ENCODE data around the gene FNDC8. TPM values are rescaled to one million over a fixed set of nuclear protein-coding genes. Genes with fewer than 3 reads are reported as not detected.

Gene FNDC8
- total RNA-seq, 4 donors from 2014 or later = not detected

- peaks cover 27 to 30% of the 10 kb centered on the region in 2 donors for H3K4me1 ChIP-seq
- H3K27ac ChIP-seq = peak overlapping the region; percentile 93 to 97 (median 94)
- H3K27me3 ChIP-seq = no peaks in the 10 kb centered on the region
- H3K9me3 ChIP-seq = no peaks in the 10 kb centered on the region
- DNase-seq = no peak
- TF ChIP-seq POLR2A (IDR thresholded peaks at IDR 0.05) (no peak), CTCF (IDR thresholded peaks at IDR 0.05) (no peak)
- 87 to 90% methylated on average over 8 of the region's 8 CpGs for WGBS, 2 donors
- intact Hi-C loops (cut with DNase I) = no loop called here
- H3K4me3 ChIP-seq (replicated peaks in 1 of 3) = peak overlapping the region in 1 of 3 donors; percentile 80
- H3K36me3 ChIP-seq = no peaks in the 10 kb centered on the region
Observed at GRCh38 chr17:35086931-35087573, 34.4 kb upstream of the FNDC8 start.

GRCh38 chr17:35087731-35088355 is 33.6 kb upstream of the FNDC8 start:
- intact Hi-C loops (cut with DNase I) = no loop called here

GRCh38 chr17:35088356-35088880 is 33.0 kb upstream of the FNDC8 start:
- TF ChIP-seq CTCF (IDR thresholded peaks at IDR 0.05) = peak in 2 of 6 experiments; percentile 3 to 7
- no peak for TF ChIP-seq POLR2A (IDR thresholded peaks at IDR 0.05)
- intact Hi-C loops (cut with DNase I) = no loop called here
- Histone ChIP-seq H3K4me1 (peaks cover 20 to 21% of the 10 kb centered on the region in 2 donors), H3K4me3 (replicated peaks in 1 of 3) (peak overlapping the region; percentile 70 to 88 (median 80)), H3K27ac (peak overlapping the region; percentile 93 to 97 (median 94)), H3K27me3 (no peaks in the 10 kb centered on the region), H3K9me3 (no peaks in the 10 kb centered on the region), H3K36me3 (no peaks in the 10 kb centered on the region)
- DNase-seq = peak; percentile 57 to 58
- WGBS, 2 donors = 1% methylated on average over 15 to 24 of the region's 26 CpGs

More at GRCh38 chr17:35087731-35088355, 33.6 kb upstream of the FNDC8 start:
- 12 to 25% methylated on average over 9 of the region's 9 CpGs for WGBS, 2 donors
- Histone ChIP-seq H3K36me3 (no peaks in the 10 kb centered on the region), H3K4me1 (peaks cover 20 to 22% of the 10 kb centered on the region in 2 donors), H3K9me3 (no peaks in the 10 kb centered on the region), H3K4me3 (replicated peaks in 1 of 3) (peak overlapping the region; percentile 70 to 88 (median 80)), H3K27me3 (no peaks in the 10 kb centered on the region), H3K27ac (peak overlapping the region; percentile 93 to 97 (median 94))
- TF ChIP-seq POLR2A (IDR thresholded peaks at IDR 0.05) (peak in 1 of 2 donors; percentile 44), CTCF (IDR thresholded peaks at IDR 0.05) (no peak)
- DNase-seq = peak; percentile 27 to 40

GRCh38 chr17:35088881-35089585 is 32.4 kb upstream of the FNDC8 start:
- H3K27ac ChIP-seq = peak overlapping the region; percentile 93 to 97 (median 94)
- peak; percentile 72 to 90 for TF ChIP-seq POLR2A (IDR thresholded peaks at IDR 0.05)
- peak in 5 of 6 experiments; percentile 75 to 95 (median 85) for TF ChIP-seq CTCF (IDR thresholded peaks at IDR 0.05)
- H3K36me3 ChIP-seq = no peaks in the 10 kb centered on the region
- intact Hi-C loops (cut with DNase I) = no loop called here
- peaks cover 20 to 21% of the 10 kb centered on the region in 2 donors for H3K4me1 ChIP-seq
- peak; percentile 87 to 89 for DNase-seq
- H3K9me3 ChIP-seq = no peaks in the 10 kb centered on the region
- peak overlapping the region; percentile 70 to 88 (median 80) for H3K4me3 ChIP-seq (replicated peaks in 1 of 3)
- no peaks in the 10 kb centered on the region for H3K27me3 ChIP-seq
- 0% methylated on average over 1 to 14 of the region's 80 CpGs for WGBS, 2 donors
